ENCODE measurements around the gene PSMB8. TPM values are rescaled to one million over a fixed set of nuclear protein-coding genes. Genes with fewer than 3 reads are reported as not detected.

PSMB8 gene
- total and polyA plus RNA-seq, 2 of the 4 experiments (the other 2 are of a cell fraction): 31.6 to 33.3 TPM

DNA sequence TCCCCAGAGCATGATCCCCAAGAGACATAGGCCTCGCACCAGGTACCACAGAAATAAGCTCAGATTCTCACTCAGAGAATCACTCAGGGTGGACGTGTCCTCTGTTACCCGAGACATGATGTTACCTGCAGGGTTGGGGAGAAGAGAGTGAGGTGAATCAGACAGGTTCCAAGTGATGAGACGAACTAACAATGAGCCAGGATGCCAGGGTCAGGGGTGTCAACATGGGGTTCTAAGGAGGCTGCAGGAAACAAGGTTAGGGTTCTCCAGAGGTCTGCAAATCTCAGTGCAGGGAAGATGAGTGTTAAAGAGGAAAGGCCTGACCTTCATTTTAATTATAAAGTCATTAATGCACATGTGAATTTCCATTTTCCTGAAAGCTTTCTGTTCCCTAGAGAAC lies 7.2 kb upstream of the PSMB8 start:
- POLR2A ChIA-PET (ENCODE audit: unreplicated experiment): no interaction called here
- WGBS, 2 experiments (ENCODE audit: extremely low coverage in 2 of 2, insufficient read length in 1 of 2): 79% methylated on average over 2 of the region's 4 CpGs; no CpG with 5 or more reads in 1 of the 2 experiments
- Histone ChIP-seq H3K9ac (ENCODE audit: low read depth, low read length) (no peak overlapping the region), H3K14ac (replicated peaks; ENCODE audit: low read depth, low read length) (no peak overlapping the region), H4K20me1 (ENCODE audit: insufficient read depth, low read length) (no peaks in the 10 kb centered on the region), H2AFZ (replicated peaks; ENCODE audit: low read length, poor library complexity) (no peak overlapping the region), H2AK5ac (ENCODE audit: low read depth, low read length) (no peak overlapping the region), H3K9me3 (ENCODE audit: control insufficient read depth, insufficient read depth, low read length) (no peaks in the 10 kb centered on the region), H4K5ac (ENCODE audit: low read depth, low read length) (no peak overlapping the region), H4K8ac (ENCODE audit: low read depth in 2 of 2, low read length in 2 of 2) (no peak overlapping the region), H3K27ac (ENCODE audit: insufficient read depth, low read length) (no peak overlapping the region), H3K9me1 (ENCODE audit: insufficient read depth, low read length) (peaks cover 21% of the 10 kb centered on the region), H3K4me2 (ENCODE audit: low read depth, low read length) (no peak overlapping the region), H3K4me1 (ENCODE audit: control insufficient read depth, insufficient read depth, low read length) (peaks cover 4% of the 10 kb centered on the region), H3K36me3 (ENCODE audit: control insufficient read depth, insufficient read depth, low read length) (peaks cover 28% of the 10 kb centered on the region), H4K91ac (ENCODE audit: insufficient read depth, low read depth, low read length) (no peak overlapping the region), H2BK120ac (ENCODE audit: low read depth, low read length) (no peak overlapping the region), H3K79me1 (ENCODE audit: low read depth in 1 of 2, low read length in 2 of 2) (peaks cover 8 to 39% of the 10 kb centered on the region in 2 experiments), H3K4me3 (ENCODE audit: insufficient read depth, low read depth, low read length) (no peak overlapping the region), H2AK9ac (replicated peaks; ENCODE audit: low read depth, low read length, poor library complexity) (no peak overlapping the region), H2BK20ac (ENCODE audit: low read depth, low read length) (no peak overlapping the region), H3K18ac (ENCODE audit: low read depth, low read length) (no peak overlapping the region), H3K4ac (ENCODE audit: low read depth, low read length) (no peak overlapping the region), H3K56ac (ENCODE audit: extremely low read depth, insufficient read depth, low read length) (no peak overlapping the region), H2BK5ac (ENCODE audit: low read depth, low read length, poor library complexity, severe bottlenecking) (no peak overlapping the region), H3K27me3 (ENCODE audit: control insufficient read depth, insufficient read depth, low read length) (no peaks in the 10 kb centered on the region), H2BK15ac (ENCODE audit: low read depth, low read length) (no peak overlapping the region), H3K23ac (ENCODE audit: low read depth, low read length) (no peak overlapping the region)
- CTCF ChIA-PET: interaction anchor here (1.2 to 2.3 kb wide), 3 partner anchors 13 to 21 kb away, joined by 3 to 10 read pairs (median 5); partner anchors contain the start of gene TAP2
- intact Hi-C loops (cut with micrococcal nuclease): no loop called here
- no TSS peak for BruUV-seq (replicated peaks)
- no peak for ATAC-seq (ENCODE audit: low read depth)
- in situ Hi-C loops (cut with MboI; ENCODE audit: low sequenced_read_pairs): no loop called here
- no peak for DNase-seq
- dilution Hi-C loops (cut with HindIII; ENCODE audit: low sequenced_read_pairs, unreplicated experiment): no loop called here
- TF ChIP-seq MAZ (IDR thresholded peaks at IDR 0.05; ENCODE audit: borderline replicate concordance, low read depth, low read length) (no peak), POLR2A (IDR thresholded peaks at IDR 0.05; ENCODE audit: low read depth, low read length) (no peak), NFE2L2 (IDR thresholded peaks at IDR 0.05; ENCODE audit: low read depth, low read length) (no peak), SMC3 (IDR thresholded peaks at IDR 0.05; ENCODE audit: low read depth, low read length) (no peak), CTCF (conservative IDR thresholded peaks at IDR 0.05; ENCODE audit: low read depth, low read length) (no peak), RAD21 (IDR thresholded peaks at IDR 0.05; ENCODE audit: low read length) (no peak), RFX5 (IDR thresholded peaks at IDR 0.05; ENCODE audit: low read depth, low read length) (no peak), CHD1 (IDR thresholded peaks at IDR 0.05; ENCODE audit: low read depth, low read length) (no peak)

All from IMR-90 (cell line).